Suprapubic skin (tissue), 4 donors: ENCODE results near the gene UCP3.

ENCODE experiments used
- CTCF ChIP-seq, 2 donors: fragments of 200-600 bp in 1 of 2; fragments of 450-650 bp in 1 of 2; sonication (generic) in 1 of 2; IDR thresholded peaks; one replicate each; pipeline ENCODE4 v1.5.1; 2016 to 2019; ENCODE audit warnings: antibody characterized with exemption in 2 of 2, mild to moderate bottlenecking in 1 of 2, moderate library complexity in 1 of 2
- POLR2A ChIP-seq, 2 donors: fragments of 450-650 bp; IDR thresholded peaks; one replicate each; pipeline ENCODE4 v1.6.1; 2017; ENCODE audit warnings: antibody characterized with exemption in 2 of 2, mild to moderate bottlenecking in 2 of 2, moderate library complexity in 2 of 2
- POLR2AphosphoS5 ChIP-seq, 3 donors: sonication (generic); formaldehyde crosslinking; IDR thresholded peaks; one replicate each; pipeline ENCODE4 v1.6.1; 2017; ENCODE audit warnings: antibody characterized with exemption in 3 of 3

DNA sequence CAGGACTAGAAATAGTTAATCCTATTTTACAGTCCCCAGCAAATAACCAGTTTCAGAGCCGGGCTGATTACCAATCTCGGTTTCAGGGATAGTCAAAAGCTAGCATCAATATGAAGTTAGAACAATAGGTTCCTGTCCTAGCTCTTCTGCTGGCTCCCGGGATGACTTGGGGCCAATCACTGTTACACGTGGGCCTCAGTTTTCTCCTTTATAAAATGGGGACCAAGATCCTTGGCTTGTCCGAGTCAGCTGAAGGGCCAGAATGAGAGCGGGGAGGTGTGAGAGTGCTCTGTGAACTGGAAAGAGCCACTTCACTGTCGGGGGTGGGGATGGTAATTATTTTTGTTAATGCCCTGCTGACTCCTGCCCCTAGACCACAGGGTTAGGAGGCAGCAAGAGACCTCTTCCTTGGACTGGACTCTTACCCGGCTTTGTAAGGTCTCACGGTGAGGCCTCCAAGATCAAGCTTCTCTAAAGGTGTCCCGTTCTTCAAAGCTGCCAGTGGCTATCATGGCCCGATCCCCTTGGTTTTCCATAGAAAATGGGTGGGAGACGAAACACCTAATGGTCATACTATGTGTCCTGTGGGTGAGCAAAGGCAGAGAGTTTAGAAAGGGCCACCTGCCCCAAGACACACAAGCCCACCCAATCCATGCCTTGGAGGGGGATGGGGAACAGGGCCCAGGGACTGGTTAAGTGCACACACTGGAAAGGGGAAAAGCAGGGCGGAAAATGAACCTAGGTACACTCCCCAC lies 27.7 kb downstream of the UCP3 start:
- TF ChIP-seq CTCF (IDR thresholded peaks at IDR 0.05): no peak
- TF ChIP-seq POLR2A (IDR thresholded peaks at IDR 0.05): no peak
- TF ChIP-seq POLR2AphosphoS5 (IDR thresholded peaks at IDR 0.05): no peak
